ENCODE results near the gene FOXP1.

The FOXP1 gene

DNA sequence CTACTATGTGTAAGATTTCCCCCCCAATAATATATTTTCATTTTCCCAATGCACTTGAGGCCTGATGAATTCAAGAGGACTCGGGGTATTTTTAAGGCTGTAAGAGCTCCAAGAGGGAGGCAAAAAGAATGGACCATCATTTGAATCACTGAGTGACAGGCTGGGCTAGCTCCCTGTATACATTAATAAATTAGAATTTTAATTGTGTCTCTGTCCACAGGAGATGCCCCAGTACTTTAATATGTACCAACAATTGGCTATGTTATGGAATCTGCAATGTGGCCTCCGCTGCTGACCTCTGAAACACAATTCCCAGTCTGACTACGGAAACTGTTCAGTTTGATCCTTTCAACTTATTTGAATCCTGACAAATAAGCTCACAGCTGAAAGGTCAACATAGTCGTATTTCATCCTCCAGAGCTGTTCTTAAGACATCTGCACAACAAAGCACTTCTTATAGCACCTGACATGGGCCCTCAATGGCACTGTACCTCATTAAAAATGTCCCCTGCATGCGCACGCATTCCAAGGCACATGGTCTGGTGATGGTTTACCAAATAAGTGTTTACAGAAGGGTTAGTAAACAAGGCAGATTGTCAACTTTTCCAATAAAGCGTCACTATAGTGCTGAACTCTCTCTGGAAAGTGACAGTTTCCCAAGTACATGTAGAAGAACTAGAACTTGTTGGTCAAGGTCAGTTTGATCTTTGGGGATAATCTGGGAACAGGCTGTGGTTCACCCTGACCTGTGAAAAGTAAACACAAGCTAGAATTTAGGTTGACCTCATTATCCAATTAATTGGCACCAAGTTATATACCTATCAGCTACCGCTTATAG is 472.9 kb downstream of the FOXP1 start:
- DNase-seq, result no peak

DNA sequence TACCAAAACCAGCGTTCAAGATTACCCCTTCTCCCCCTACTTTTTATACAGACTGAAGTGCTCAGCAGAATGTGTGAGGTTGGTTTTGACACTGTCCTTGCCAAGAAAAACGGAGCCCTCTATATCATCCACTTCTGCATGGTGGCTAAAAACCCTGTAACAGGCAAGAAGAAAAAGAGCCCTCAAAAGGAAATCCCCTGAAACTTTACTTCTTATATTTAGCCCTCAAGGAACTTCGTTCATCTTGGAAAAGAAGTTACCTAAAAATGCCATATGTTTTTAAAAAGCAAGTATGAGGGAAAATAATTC is 473.6 kb downstream of the FOXP1 start:
- no peak for DNase-seq

DNA sequence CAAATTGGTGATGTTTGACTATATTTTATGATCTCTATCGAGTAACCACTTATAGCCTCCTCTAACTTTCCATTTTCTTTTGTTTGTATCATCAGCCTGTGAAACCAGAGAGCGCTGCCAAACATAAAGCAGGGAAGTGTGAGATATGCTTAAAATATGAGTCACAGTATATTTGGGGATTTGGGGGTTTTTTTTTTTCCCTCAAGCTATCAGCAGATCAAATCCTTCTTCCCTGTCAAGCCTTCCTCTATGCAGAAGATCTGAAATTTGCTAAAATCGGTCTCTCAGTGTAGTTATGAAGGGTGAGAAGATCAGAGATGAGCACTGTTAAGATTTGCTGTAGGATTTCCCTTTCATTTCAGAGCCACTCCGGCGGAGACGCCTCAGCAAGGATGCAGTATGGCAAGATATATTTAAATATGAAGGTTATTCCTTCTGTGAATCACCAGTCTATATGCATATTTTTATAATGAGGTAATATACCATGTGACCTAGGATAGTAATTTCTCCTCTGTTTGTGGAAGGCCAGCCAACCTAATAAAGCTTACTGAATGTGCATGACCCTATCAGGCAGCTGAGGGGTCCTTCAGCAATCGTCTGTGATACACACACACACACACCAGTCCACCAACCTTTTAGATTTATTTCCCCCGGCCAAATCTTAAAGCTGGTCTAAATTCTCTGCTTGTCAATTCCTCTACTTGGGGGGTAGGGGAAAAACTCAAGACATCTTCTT is 474.1 kb downstream of the FOXP1 start:
- DNase-seq, result no peak

- no peak for DNase-seq
Measured at GRCh38 chr3:71107926-71108325, 475.6 kb downstream of the FOXP1 start.

GRCh38 chr3:71104976-71105375 is 478.6 kb downstream of the FOXP1 start:
- DNase-seq, result no peak

- no peak for DNase-seq
Measured at GRCh38 chr3:71104556-71104955, 479.0 kb downstream of the FOXP1 start.

DNA sequence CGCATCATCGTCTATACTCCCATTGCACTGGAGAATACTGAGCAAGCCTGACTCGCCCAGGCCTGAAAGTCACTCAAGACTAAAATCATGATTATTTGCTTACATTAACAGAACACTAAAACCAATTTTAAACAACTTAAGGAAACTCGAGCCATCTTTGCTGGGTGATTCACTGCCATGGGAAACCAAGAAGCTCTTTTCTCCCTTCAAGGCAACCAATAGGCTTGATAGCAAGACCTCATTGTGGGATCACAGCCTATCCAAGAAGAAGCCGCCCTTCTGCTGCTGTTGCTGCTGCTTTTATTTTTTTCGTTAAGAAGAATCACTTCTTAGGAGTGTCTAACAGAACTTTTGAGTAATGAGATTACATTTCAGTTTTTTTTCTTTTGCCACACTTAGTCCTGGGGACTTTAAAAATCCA is 479.4 kb downstream of the FOXP1 start:
- no peak for DNase-seq

GRCh38 chr3:71103430-71103921 is 480.1 kb downstream of the FOXP1 start:
- DNase-seq, result no peak

- DNase-seq, result peak; percentile 67
Measured at GRCh38 chr3:71102111-71102983, 481.2 kb downstream of the FOXP1 start.

DNA sequence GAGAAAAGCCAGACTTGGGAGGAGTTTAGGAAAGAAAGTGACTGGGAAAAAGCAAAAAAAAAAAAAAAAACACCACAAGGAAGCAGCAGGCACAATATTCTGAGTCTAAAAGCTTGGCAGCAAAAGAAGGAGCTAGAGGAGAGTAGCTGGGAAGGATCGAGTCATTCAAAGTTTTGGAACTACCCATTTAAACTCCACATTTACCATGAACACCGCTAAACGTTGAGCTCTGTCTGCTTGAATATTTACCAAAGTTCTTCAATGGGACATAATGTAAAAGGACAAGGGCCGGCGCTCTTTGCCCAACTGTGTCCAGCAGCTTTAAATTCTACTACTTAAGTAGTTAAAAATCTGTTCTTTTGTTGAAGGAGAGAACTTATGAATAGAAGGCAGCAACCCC is 481.9 kb downstream of the FOXP1 start:
- no peak for DNase-seq

- DNase-seq, result no peak
Measured at GRCh38 chr3:71101014-71101413, 482.5 kb downstream of the FOXP1 start.

- no peak for DNase-seq
Measured at GRCh38 chr3:71099997-71100719, 483.4 kb downstream of the FOXP1 start.

DNA sequence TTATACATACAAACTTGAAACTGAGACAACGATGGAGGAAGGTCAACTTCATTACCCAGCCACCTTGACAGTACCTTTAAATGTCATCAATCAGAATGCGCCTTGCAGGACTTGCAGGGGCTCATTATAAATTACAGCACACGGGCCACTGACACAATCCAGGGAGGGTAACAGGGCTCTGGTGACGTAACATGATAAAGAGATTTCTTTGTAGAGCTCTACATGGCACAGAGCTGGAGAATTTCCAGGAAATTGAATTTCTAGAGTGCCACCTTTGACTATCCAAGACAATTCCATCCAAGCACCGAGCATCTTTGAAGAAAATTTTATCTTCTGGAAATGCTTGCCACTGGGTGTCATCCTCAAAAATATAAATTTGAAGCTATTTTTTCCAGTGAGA is 486.0 kb downstream of the FOXP1 start:
- no peak for DNase-seq

DNA sequence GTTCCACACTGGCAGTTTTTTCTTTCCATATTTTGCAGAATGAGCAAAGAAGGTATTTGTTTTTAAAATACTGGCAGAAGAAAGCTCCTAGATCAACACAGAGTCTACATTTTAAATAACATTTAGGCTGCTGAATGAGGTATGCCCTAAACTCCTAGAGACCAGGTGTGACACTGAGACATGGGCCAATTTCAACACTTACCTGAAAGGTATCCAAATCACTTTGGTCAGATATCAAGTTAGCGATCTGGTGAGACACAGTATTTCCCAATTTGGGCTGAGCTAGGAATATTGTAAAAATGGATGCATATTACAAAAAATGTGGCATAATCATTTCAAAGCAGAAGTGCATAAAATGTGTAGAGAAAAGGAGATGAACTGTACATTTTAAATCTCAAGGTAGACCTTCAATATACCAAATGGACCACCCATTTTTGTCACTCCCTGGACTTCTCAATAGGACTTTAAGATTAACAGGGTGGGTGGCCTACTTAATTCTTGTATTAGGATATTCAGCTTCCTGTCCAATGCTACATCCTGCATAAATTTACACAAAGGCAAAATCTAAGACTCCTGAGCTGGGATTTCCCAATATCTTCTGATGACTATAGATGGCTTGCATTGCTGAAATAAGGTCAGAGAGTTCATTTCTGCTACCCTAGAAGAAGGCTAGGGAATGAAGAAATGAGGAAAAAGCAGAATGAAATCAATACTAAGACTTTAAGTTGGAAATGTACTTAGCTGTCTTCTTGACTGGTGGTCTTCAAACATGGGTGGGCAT is 487.8 kb downstream of the FOXP1 start:
- no peak for DNase-seq

- DNase-seq, result no peak
Measured at GRCh38 chr3:71094658-71095209, 488.8 kb downstream of the FOXP1 start.

GRCh38 chr3:71092665-71093064 is 490.9 kb downstream of the FOXP1 start:
- DNase-seq, result no peak

DNA sequence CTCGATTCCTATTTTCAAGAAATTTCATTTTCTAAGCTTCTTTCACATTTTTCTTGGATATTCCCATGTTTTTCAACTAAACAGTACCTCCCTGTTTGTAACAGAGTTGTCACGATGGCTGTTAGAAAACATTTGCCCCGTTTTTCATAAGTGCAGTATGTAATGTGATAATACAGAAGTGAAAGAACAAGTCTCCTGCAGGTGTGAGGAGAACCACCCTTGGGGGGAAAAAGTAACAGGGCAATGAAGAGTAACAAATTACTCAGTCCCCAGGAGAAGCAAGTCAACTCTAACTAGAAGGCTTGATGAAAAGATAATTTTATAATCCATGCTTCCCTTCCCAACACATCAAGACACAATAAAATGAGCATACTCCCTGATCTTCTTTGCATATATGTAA is 493.3 kb downstream of the FOXP1 start:
- no peak for DNase-seq

DNA sequence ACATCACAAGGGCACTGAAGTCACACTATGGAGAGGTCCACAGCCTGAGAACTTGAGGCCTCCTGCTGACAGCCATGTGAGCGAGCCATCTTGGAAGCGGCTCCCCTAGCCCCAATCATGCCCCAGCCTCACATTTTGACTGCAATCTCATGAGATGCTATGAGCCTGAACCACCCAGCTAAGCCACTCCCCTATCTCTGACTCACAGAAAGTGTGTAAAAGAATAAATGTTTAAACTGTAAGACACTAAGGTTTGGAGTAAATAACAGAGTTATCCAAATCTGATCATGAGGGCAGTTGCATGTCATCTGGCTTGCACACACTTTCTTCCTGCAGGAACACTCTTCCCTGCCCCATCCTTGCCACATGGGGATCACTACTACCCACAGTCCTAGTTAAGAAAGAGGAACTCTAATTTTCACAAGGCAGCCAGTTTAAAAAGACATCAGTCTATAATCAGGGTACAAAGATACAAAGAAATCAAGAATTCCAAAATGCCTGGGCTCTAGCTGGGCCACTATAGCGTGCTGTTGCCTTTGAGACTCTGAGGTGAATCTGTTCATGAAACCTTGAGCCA is 494.2 kb downstream of the FOXP1 start:
- peak; percentile 57 for DNase-seq

GRCh38 chr3:71088742-71089141 is 494.8 kb downstream of the FOXP1 start:
- DNase-seq, result no peak

DNA sequence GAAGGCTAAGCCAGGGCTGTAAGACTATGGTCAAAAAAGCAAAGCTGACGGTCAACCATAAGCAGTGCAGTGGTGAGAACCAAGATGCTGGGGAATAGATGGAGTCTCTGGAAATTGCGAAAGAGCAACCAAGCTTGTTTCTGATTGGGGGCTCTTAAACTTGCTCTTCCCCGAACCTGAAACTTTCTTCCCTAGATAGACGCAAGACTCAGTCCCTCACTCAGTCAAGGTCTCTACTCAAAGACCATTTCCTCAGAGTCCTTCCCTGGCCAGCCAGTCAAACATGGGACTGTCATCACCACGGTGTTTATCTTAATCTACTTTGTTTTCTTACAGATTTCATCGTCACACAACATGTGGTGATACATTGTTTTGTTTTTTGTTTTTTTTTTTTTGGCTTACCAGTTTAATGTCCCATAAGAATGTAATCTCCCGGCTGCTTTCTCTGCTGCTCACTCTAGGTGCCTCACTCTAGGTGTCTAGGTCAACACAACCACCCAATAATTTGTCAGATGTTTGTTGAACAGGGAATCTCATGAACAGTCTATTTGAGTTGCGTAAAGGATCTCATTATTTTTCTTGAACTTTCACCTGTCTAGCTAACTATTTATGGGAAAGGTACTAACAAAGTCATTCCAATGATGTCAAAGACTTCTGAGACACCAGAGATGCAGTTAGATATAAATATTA is 495.4 kb downstream of the FOXP1 start:
- no peak for DNase-seq
